Gastroesophageal sphincter (tissue), 3 donors: ENCODE measurements around the gene EPHA6.

Experiments used
- CTCF ChIP-seq, 4 experiments: fragments of 200-600 bp in 2 of 4; fragments of 450-650 bp in 2 of 4; sonication (generic) in 1 of 4; IDR thresholded peaks; one replicate each; pipeline ENCODE4 v1.5.1; 2017 to 2019; ENCODE audit warnings: antibody characterized with exemption in 4 of 4, mild to moderate bottlenecking in 2 of 4, moderate library complexity in 2 of 4
- EP300 ChIP-seq: sonication (generic); formaldehyde crosslinking; IDR thresholded peaks from one replicate; pipeline ENCODE4 v1.6.1; 2017; ENCODE audit warnings: antibody characterized with exemption, mild to moderate bottlenecking
- POLR2A ChIP-seq, 2 donors: fragments of 450-650 bp; IDR thresholded peaks; one replicate each; pipeline ENCODE4 v1.6.1; 2017; ENCODE audit warnings: antibody characterized with exemption in 2 of 2, mild to moderate bottlenecking in 2 of 2, moderate library complexity in 1 of 2
- POLR2AphosphoS5 ChIP-seq: sonication (generic); formaldehyde crosslinking; IDR thresholded peaks from one replicate; pipeline ENCODE4 v1.6.1; 2017; ENCODE audit warnings: antibody characterized with exemption

DNA sequence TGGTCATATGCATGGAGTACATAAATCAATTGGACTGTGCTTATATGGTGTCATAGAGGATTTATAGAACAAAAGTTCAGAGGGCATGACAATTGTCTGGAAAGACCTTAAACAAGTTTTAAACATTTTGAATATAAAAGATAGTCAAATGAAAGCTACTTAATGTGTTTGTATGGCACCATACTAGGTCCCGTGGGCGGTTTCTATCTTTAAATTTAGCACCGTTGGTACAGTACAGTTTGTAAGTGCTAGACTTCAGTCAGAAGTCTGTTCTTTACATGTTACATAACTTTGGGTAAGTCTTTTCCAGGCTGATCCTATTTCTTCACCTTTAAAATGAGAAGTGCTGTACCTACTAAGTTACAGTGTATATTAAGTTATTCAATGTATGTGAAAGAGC is 576.8 kb downstream of the EPHA6 start:
- TF ChIP-seq CTCF (IDR thresholded peaks at IDR 0.05): no peak
- no peak for TF ChIP-seq POLR2A (IDR thresholded peaks at IDR 0.05)
- no peak for TF ChIP-seq POLR2AphosphoS5
- no peak for TF ChIP-seq EP300
